HUES64 (cell line): Measurements from ENCODE around the gene CHST1. TPM values are rescaled to one million over a fixed set of nuclear protein-coding genes. Genes with fewer than 3 reads are reported as not detected.

ENCODE experiments used
- H3K27ac ChIP-seq: 2 replicates; pipeline ENCODE4 v1.7.0; 2013; ENCODE audit warnings: low read depth, low read length, inconsistent platforms
- H3K27me3 ChIP-seq: 2 replicates; pipeline ENCODE4 v1.6.1; 2013; ENCODE audit warnings: mild to moderate bottlenecking, low read length; ENCODE audit not compliant: insufficient read depth
- H3K36me3 ChIP-seq: 2 replicates; pipeline ENCODE4 v1.6.1; 2013; ENCODE audit warnings: mild to moderate bottlenecking, low read length; ENCODE audit not compliant: insufficient read depth
- H3K4me1 ChIP-seq: 2 replicates; pipeline ENCODE4 v1.6.1; 2013; ENCODE audit warnings: mild to moderate bottlenecking, low read length, moderate library complexity; ENCODE audit not compliant: insufficient read depth
- H3K4me3 ChIP-seq: 2 replicates; pipeline ENCODE4 v1.5.1; 2013; ENCODE audit warnings: mild to moderate bottlenecking, low read length, moderate library complexity
- H3K9ac ChIP-seq: 2 replicates; pipeline ENCODE4 v1.6.1; 2013; ENCODE audit warnings: mild to moderate bottlenecking, low read depth, low read length
- H3K9me3 ChIP-seq: 2 replicates; pipeline ENCODE4 v1.6.1; 2013; ENCODE audit warnings: low read depth, low read length; ENCODE audit not compliant: insufficient read depth
- WGBS: fragments of 150-250, 120-280 bp; methylation state at CpG from one replicate; pipeline ENCODE4 v1.1.7; 2013; ENCODE audit warnings: missing lambda C conversion rate; 5-methylcytosine and 5-hydroxymethylcytosine counted together
- polyA plus RNA-seq, 2 experiments: library from polyadenylated mRNA; stranded (reverse); fragments of 50-300 nt; gene quantifications; one replicate each; pipeline ENCODE4 v1.2.3, GENCODE V29; 2013

Gene CHST1, protein sequence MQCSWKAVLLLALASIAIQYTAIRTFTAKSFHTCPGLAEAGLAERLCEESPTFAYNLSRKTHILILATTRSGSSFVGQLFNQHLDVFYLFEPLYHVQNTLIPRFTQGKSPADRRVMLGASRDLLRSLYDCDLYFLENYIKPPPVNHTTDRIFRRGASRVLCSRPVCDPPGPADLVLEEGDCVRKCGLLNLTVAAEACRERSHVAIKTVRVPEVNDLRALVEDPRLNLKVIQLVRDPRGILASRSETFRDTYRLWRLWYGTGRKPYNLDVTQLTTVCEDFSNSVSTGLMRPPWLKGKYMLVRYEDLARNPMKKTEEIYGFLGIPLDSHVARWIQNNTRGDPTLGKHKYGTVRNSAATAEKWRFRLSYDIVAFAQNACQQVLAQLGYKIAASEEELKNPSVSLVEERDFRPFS
- 0.55 TPM for polyA plus RNA-seq (2013, experiment 1 of 2)
- 1.1 TPM for polyA plus RNA-seq (2013, experiment 2 of 2)

DNA sequence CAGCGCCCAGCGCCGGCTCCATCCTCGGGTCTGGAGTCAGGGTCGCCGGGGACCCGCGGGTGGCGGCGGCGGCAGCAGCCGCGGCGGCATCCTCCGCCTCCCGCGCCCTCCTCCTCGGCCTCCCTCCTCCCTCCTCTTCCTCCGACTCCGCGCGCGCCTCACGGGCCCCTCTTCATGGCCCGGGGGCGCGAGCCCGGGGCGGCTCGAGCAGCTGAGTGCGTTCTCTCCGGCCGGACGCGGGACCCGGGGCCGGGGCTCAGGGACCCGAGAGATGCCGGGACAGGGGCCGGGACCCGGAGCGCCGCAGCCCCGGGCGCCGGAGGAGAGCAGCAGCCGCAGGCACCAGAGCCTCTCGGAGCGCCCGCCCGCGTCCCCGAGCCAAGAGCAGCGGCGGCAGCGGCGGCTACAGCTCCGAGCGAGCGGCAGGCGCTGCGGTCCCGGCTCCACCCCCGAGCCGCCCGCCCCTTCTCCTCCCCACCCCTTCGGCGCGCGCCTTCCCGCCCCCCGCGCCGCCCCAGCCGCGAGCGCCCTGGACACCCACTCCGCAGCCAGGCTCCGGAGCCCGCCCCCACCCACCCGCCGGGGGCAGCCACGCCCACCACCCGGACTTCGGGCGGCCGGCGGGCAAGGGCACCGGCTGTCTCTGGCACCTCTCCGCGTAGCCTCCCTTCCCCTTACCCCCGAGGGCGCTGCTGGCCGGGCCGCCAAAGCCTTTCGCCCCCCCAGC, at the start of gene CHST1:
TSS of gene CHST1 (minus strand) at position 417 of the 727 bp plus-strand sequence. CDS start 14,699 bp downstream, outside the sequence.
- H3K4me1 ChIP-seq: peaks cover 33% of the 10 kb centered on the region
- H3K9me3 ChIP-seq: no peaks in the 10 kb centered on the region
- no peak within 1 kb of the TSS for H3K27ac ChIP-seq
- H3K36me3 ChIP-seq: no peaks in the 10 kb centered on the region
- under 1% methylated on average over 87 of the region's 96 CpGs for WGBS
- peak within 1 kb of the TSS; percentile 60 for H3K4me3 ChIP-seq
- peaks cover 67% of the 10 kb centered on the region for H3K27me3 ChIP-seq
- H3K9ac ChIP-seq: peak within 1 kb of the TSS; percentile 22; the same call in 1 of the 2 replicates

DNA sequence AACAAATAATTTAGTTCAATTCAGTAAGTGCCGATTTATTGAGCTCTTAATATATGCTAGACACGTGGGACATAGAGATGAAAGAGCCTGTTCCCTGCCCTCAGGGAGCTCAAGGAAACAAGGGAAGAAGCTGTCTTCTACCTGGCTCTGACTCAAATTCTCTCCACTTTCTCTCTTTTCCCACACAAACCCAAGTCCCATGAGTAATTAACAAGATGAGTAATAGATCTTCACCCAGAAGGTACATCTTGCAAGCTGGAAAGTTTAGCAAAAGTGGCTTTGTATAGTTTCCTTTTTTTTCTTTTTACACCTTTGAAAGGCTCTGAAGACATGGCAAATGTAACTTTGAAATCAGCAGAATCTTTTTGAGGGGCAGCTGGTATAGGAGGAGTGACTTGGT, 48.2 kb upstream of the CHST1 start:
- H3K9ac ChIP-seq: no peak overlapping the region
- H3K27ac ChIP-seq: no peak overlapping the region
- no peaks in the 10 kb centered on the region for H3K36me3 ChIP-seq
- WGBS: 92% methylated on average over 2 of the region's 2 CpGs
- no peaks in the 10 kb centered on the region for H3K9me3 ChIP-seq
- no peaks in the 10 kb centered on the region for H3K27me3 ChIP-seq
- H3K4me1 ChIP-seq: no peaks in the 10 kb centered on the region
- H3K4me3 ChIP-seq: no peak overlapping the region

DNA sequence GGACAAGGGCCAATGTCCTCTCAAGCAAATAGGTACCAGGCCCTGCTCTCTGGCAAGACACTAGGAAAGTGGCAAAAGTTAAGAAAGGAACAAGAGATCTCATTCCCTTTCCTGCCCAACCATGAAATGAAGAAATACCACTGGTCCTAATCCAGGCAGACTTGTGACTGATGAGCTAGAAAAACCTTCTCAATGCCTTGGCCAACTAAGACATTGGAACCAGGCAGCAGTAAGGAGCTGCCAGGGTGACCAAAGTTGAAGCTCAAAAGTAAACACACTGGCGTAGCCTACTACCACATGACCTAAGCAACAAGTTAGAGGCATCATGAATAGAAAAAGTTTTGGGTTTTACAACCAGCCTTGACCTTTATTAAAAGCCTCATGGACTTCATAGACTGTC, 45.1 kb upstream of the CHST1 start:
- Histone ChIP-seq H3K4me1 (0 out of 2 replicates have a peak, but pooled peaks cover 4% of the 10 kb centered on the region), H3K36me3 (no peaks in the 10 kb centered on the region), H3K9me3 (no peaks in the 10 kb centered on the region), H3K27ac (no peak overlapping the region), H3K9ac (no peak overlapping the region), H3K27me3 (no peaks in the 10 kb centered on the region), H3K4me3 (no peak overlapping the region)
- WGBS: 100% methylated on average over 1 of the region's 1 CpG

DNA sequence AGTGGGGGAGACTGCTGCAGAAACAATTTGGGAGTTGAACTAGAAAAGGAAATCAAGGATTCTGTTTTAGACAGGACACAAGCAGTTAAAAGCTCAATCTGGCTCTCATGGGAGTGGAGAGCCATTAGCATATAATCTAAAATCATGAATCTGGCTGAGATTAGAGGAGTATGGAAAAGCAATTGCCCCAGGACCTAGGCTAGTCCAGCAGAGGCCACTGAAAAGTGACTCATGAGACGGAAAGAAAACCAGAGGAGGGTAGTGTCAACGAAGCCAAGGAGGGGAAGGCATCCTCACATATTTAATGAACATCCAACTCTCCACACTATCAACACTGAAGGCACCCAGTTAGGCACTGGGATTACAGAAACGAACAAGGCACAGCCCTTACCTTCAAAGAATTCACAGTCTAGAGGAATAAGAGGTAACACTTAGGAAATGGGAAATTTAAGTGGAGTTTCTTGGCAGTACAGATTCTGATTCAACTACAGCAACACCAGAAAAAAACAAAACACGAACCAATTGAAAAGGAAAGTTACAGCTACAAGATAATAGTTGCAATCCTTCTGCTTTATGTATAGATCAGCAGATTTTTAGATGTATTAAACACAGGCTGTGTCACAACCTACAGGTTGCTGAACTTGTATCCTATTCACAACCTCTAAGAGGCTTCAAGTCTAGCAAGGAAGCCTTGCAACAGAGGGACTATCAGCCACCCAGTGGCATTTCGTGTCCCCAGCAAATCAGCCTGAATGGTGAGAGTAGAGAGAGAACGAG, 43.7 kb upstream of the CHST1 start:
- H3K36me3 ChIP-seq: no peaks in the 10 kb centered on the region
- H3K27ac ChIP-seq: no peak overlapping the region
- no peak overlapping the region for H3K9ac ChIP-seq
- no peaks in the 10 kb centered on the region for H3K27me3 ChIP-seq
- 80% methylated on average over 5 of the region's 6 CpGs for WGBS
- H3K4me1 ChIP-seq: 0 out of 2 replicates have a peak, but pooled peaks cover 4% of the 10 kb centered on the region
- no peak overlapping the region for H3K4me3 ChIP-seq
- H3K9me3 ChIP-seq: no peaks in the 10 kb centered on the region

DNA sequence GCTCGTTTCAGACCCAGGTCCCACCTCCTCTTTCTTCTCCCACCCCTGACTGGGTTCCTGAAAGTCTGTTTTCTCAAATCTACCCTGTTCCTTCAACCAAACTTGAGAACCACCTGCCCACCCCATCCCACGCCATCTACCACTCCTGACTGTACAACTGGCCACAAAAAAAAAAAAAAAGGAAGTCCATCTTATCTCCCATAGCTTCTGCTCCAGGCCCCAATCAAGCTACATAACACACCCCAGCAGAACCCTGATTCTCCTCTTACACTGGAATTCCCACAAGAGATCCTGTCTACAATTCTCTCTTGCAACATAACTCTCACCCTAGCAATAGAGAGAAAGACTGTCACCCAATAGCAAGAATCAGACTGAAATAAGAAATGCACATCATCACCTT, 39.2 kb upstream of the CHST1 start:
- no peak overlapping the region for H3K27ac ChIP-seq
- no peak overlapping the region for H3K9ac ChIP-seq
- no peaks in the 10 kb centered on the region for H3K36me3 ChIP-seq
- H3K4me1 ChIP-seq: 0 out of 2 replicates have a peak, but pooled peaks cover 4% of the 10 kb centered on the region
- H3K9me3 ChIP-seq: no peaks in the 10 kb centered on the region
- H3K27me3 ChIP-seq: no peaks in the 10 kb centered on the region
- no peak overlapping the region for H3K4me3 ChIP-seq
- WGBS: 88% methylated on average over 2 of the region's 2 CpGs

DNA sequence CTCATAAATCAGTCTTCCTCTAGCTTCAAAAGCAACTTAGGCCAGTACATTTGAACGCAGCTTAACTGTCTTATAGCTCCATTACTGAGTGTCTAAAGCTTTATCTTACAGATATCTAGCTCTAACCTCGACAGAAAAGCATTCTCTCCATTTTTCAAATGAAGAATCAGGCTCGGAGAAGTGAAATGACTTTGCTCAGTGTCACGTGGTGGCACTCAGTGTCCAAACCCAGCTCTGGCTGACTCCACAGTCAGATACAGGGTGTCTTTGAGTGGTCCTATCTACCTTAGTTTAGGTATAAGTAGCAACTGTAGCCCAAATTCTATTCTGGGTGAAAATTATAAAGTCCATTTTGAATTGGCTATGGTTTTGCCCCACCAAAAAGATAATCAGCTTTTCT, 38.7 kb upstream of the CHST1 start:
- 91% methylated on average over 4 of the region's 4 CpGs for WGBS
- no peaks in the 10 kb centered on the region for H3K27me3 ChIP-seq

DNA sequence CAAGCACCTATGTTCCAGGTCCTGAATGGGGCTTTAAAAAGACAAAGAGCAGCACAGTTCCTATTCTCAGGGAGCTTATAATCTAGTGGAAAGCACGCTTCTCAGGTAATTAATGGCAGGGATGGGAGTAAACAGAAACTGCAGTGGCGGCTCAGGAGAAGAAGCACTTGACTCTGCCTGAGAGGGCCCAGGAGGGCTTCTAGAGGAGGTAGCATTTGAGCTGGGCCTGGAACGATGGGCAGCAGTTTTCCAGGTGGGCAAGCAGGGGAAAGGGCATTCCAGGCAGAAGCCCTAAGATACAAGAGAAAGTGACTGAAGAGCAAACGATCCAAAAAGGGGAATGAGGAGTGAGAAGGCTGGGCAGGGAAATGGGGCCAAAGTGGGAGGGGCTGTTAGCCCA, 37.1 kb upstream of the CHST1 start:
- H3K36me3 ChIP-seq: no peaks in the 10 kb centered on the region
- H3K9me3 ChIP-seq: no peaks in the 10 kb centered on the region
- H3K27ac ChIP-seq: no peak overlapping the region
- H3K4me1 ChIP-seq: 0 out of 2 replicates have a peak, but pooled peaks cover 4% of the 10 kb centered on the region
- no peak overlapping the region for H3K4me3 ChIP-seq
- no peaks in the 10 kb centered on the region for H3K27me3 ChIP-seq
- H3K9ac ChIP-seq: no peak overlapping the region
- WGBS: 89% methylated on average over 4 of the region's 4 CpGs

More for the DNA sequence above, 38.7 kb upstream of the CHST1 start:
- no peak overlapping the region for H3K4me3 ChIP-seq
- H3K4me1 ChIP-seq: 0 out of 2 replicates have a peak, but pooled peaks cover 4% of the 10 kb centered on the region
- no peaks in the 10 kb centered on the region for H3K9me3 ChIP-seq
- no peak overlapping the region for H3K27ac ChIP-seq
- H3K36me3 ChIP-seq: no peaks in the 10 kb centered on the region
- H3K9ac ChIP-seq: no peak overlapping the region

DNA sequence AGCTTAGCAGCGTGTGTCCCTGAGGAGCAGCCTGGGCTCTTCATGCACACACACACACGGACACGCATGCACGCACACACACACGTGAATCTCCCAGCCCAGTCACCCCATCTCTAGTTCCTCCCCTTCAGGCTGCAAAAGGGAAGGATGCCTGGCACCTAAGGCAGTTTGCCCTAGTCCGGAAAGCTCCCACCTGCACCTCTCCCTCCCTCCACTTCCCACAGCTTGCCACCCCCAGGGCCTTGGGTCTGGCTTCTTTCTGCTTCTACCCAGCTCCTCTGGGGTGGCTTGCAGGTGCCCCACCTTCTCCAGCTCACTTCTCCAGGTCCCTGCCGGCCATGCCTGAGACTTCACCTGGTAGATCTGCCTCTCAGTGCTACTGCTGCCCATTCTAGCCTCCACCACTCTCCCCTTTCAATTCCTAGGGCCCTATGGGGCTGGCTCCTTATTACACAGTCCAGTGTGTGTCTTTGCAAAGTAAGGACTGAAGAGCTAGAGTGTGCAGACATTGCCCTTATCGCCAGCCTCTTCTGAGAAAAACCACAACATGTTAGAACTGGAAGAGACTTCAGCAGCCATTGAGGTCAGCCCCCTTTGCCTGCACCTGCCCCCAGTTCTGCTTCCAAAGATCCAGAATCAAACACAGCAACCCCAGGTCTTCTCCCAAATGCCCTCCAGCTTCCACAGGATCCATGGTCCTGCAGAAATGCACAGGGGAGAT, 33.5 kb upstream of the CHST1 start:
- Histone ChIP-seq H3K9me3 (no peaks in the 10 kb centered on the region), H3K27ac (no peak overlapping the region), H3K27me3 (no peaks in the 10 kb centered on the region), H3K36me3 (no peaks in the 10 kb centered on the region), H3K4me1 (no peaks in the 10 kb centered on the region), H3K4me3 (no peak overlapping the region), H3K9ac (no peak overlapping the region)
- WGBS: 93% methylated on average over 8 of the region's 8 CpGs

DNA sequence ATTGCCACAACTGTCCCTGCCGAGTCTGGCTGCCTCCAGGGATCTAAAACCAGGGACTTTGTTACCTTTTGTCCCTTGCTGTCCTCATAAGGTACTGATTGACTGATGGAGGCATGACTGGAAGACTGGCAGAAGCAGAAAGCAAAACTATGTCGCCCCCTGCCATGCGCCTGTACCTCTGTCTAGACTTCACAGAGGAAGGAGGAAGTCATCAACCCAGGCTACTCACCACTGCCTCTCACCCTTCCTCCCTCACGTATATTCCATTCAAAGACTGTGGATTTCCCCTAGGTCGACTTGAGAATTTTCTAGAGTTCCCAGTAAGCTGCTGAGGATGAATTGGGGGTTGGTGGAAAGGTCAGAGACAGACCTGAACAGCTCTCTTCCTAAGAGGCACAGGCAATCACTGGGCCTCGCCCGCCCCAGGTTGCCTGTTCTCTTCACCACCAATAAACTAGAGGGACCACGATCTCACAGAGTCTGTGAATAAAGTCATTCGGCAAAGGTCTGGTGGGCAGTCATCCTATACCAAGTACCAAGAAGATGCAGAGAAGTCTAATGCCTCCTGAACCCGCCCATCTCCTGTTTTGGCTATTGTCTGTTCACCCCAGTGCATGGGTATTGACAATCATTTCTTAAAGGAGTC, 27.5 kb upstream of the CHST1 start:
- no peaks in the 10 kb centered on the region for H3K36me3 ChIP-seq
- H3K9ac ChIP-seq: no peak overlapping the region
- H3K4me3 ChIP-seq: no peak overlapping the region
- 79% methylated on average over 10 of the region's 10 CpGs for WGBS
- no peak overlapping the region for H3K27ac ChIP-seq
- no peaks in the 10 kb centered on the region for H3K27me3 ChIP-seq
- H3K4me1 ChIP-seq: no peaks in the 10 kb centered on the region
- no peaks in the 10 kb centered on the region for H3K9me3 ChIP-seq

DNA sequence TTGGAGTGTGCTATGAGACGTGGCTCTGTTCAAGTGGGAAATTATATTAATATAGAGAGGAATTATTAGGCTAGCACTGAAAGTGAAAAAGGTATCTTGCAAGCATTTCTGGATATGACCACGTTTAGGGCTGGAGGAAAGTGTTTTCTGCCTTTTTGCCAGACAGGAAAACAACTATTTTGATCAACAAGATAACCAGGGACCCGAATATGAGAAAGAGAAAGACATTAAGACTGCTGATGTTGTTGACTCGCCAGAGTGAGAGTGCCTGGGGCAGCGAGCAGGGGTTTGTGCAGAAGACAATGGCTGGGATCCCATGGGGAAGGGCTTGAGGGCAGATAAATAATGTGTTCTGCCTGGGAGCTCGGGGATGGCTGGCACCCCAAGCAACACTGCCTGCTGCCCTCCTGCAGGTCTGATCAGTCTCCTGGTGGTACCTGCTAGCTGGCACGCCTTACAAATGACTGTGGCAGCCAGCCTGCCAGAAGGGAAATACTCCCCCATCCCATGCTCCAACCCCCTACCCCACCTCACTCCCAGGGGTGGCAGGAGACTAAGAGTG, 23.1 kb upstream of the CHST1 start:
- 75% methylated on average over 7 of the region's 7 CpGs for WGBS

More for the DNA sequence above, 23.1 kb upstream of the CHST1 start:
- Histone ChIP-seq H3K4me3 (no peak overlapping the region), H3K4me1 (peaks cover 12% of the 10 kb centered on the region), H3K36me3 (no peaks in the 10 kb centered on the region), H3K27me3 (peaks cover 9% of the 10 kb centered on the region; the same call in 1 of the 2 replicates), H3K9me3 (no peaks in the 10 kb centered on the region), H3K27ac (no peak overlapping the region), H3K9ac (no peak overlapping the region)
